GM19395 (cell line): ENCODE results near the gene RAP1GAP.

Source experiments
- ATAC-seq: cut with Tn5 transposase; IDR thresholded peaks from one replicate; pipeline ENCODE4 v1.9.1; 2021; ENCODE audit warnings: mild to moderate bottlenecking, moderate library complexity; ENCODE audit not compliant: unreplicated experiment

Gene RAP1GAP

DNA sequence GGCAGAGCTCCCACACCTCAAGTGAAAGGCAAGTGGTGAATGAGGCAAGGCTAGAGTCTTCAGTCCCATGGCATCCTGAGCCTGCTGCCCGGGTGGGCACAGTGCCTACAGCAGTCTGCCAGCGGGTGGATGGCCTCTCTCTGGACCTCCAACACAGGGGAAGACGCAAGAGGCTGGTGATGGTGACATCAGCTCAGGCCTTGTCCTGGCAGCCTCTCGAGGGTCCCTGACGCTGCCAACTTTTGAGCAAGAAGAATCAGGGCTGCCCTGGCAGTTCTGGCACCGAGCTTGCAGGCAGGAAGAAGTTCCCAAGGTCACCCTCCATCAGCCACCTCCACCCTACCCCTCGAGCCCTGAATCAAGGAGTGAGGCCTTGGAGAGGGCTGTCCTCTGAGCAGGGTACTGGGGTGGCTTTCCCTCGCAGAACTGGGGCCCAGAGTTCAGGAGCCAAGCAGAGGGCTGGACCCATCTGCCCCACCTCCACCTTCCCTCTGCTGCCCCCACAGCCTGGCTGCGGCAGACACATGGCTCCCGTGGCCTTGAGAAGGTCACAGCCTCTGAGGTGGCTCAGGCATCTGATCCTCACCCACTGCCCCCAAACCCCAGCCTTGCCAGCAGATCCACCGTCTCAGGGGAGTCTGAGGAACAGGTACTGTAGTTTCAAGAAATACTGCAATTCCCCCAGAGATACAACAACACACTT lies 5.8 kb downstream of the RAP1GAP start:
- no peak for ATAC-seq

DNA sequence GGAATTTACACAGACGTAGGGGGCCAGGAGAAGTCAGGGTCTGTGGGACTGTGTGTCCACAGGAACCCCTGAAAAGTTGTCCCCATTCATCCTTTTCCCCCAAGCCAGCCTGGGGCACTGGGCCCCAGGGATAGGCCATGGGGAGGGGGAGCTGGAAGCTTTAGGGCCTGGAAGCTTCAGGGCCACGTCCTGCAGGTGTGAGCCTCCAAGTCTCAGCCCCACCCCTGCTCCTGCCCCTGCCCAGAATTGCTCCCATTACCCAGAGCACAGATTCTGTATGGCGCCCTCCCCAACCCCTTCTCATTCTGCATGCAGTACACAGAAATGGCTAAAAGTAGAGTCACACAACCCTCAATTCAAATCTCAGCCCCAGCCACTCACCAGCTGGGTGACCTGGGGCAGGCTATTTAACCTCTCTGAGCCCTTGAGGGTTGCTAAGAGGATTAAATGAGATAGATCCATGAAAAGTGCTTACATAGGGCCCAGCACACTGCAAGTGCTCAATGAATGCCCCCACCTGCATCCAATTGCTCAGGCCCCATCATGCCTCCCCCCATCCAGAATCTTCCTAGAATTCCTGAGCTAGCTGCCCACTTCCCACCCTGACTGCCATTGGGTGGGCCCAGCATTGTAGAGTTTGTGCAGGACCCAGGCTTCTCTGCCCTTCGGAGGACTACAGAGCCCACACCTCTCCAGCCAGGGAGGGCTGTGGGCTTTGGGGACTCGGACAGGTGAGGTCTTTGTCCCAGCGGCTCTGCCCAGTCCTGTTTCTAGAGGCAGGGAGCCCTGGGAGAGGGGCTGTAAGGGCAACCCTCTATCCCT lies 6.5 kb downstream of the RAP1GAP start:
- no peak for ATAC-seq

DNA sequence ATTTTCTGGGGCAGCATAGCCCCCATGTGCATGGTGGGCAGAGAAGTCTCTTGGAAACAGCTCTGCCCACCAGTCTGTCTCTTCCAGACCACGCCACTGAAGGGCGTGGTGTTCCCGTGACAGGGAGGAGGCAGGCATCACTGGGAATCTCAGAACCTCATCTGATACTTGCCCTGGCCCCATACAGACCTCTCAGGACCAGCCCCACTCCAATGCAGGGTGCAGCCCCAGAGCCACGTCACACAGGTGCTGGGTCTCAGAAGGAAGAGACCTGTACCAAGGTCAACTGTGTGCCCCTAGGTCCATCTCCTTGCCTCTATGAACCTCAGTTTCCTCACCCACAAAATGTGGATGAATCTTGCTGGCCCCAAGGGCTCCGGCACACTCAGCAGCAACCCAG lies 7.3 kb downstream of the RAP1GAP start:
- ATAC-seq, result no peak

DNA sequence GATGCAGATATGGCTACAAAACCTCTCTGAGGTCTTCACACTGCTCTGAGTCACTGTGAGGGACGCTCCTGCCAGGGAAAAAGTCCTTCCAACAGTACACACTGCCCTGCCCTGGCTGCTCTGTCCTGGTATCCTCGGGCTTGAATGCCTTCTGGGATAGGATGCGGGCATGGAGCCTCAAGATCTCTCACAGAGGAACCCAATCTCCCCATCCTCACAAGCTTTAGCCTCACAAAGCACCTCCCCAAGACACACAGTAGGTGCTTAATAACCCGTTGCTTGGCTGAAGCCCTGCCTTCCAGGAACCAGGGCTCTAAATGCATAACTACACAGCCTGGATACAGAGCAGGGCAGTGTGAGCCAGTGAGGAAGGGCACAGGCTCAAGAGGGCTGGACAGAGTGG lies 9.2 kb downstream of the RAP1GAP start:
- no peak for ATAC-seq

DNA sequence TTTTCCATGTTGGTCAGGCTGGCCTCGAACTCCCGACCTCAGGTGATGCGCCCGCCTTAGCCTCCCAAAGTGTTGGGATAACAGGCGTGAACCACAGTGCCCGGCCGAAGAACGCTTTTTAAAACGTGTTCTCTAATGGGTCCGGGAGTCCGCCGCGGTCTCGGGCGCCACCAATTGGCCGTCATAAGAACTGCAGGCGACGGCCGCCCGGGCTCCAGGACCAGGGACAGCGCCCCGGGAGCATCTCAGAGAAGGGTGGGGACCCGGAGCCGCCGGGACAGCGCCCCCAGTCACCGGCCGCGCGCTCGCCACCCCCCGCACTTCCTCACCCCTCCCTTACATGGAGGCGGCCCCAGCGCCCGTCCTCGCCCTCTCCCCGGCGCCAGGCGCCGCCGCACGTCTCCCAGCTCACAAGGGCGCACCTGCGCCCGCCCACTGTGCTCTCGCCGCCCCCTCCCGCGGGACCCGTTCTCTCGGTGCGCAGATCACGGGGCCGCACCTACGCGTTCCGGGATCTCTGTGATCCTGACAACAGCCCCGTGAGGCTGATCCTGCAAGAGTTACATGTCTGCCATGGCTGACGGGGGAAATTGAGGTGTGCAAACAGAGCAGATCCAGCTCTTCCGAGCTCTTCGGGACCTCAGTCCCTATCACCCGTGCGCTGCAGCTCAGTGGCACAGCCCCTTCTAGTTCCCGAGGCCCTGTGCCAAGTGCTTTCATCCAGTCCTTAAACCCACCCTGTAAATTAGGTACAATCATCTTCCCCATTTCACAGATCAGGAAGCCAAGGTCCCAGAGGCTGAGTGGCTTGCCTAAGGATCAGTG lies 9.8 kb downstream of the RAP1GAP start:
- ATAC-seq, result no peak

DNA sequence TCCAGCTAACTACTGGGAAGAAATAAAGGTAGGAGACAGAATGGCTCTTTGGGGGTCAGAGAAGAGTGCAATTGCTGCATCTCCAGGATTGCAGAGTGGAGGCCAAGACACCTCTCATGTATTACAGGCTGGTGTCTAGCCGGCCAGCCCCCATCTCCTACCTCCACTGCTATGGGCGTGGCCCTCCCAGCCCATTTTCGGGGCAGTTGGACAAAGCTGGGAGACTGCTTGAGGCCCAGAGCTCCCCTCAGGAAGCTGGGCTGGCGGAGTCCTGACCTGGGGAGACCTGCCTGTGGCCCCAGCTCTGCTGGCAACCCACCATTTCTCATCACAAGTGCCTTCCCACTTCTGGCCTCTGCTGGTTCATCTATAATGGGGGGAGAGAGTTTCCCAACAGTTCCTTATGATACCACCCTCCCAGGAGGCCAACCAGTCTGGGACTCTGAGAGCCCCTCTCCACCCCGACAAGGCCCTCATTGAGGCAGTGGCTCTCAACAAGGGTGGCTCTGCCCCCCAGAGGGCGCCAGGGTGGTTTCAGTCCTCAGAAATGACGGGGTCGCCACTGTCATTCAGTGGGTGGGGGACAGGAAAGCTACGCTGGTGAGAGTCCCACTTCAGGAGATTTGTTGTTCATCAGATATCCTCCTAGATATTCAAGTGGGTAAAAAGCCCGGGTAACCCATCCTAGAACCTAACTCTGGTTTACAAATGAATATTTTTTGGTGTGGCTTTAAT lies 11.5 kb downstream of the RAP1GAP start:
- no peak for ATAC-seq

DNA sequence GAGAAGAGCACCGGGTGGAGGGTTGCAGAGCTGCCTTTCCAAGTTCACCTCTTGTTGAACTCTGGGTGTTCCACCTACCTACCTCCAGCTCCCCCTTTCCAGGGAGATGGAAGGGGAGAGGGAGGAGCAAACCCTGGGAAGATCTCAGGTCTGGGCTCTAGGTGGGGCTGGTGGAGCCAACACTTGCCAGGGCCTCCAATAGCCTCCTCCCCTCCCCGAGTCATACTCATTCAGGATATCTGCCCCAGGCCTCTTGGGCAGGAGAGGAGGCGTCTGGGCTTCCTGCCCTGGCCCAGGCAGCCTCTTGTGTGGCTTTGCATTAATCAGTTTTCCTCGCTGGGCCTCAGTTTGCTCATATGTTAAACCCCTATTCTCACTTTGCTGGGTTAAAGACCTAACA lies 13.4 kb downstream of the RAP1GAP start:
- no peak for ATAC-seq

DNA sequence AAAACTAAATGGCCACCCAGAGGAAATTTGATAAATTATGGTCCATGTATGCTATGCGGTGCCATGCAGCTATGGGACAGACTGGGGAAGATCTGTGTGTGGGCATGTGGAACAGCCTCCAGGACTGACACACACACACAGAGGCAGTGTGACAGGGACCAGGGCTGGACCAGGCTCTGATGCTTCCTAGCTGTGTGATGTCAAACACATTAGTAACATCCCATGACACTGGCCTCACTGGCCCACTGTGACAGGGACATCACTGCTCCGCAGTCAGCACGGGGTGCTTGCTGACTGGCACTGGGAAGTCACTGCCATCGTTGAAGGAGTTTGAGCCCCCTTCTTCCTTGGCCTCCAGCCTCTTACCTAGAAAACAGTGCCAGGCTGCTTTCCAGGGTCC lies 13.9 kb downstream of the RAP1GAP start:
- ATAC-seq, result no peak

DNA sequence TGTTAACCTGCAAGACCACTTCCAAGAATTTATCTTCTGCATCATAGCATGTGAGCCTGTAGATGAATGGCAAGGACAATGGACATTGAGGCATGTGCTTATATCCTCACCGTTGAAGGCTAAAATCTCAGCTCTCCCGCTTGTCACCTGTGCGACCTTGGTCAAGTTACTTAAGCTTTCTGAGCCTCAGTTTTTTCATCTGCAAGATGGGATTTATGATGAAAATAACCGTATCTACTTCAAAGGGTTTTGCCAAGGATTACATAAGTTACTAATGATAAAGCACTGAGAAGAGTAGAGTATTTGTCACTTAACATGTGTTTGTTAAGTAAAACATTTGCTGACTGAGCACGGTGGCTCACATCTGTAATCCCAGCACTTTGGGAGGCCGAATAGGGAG lies 14.9 kb downstream of the RAP1GAP start:
- no peak for ATAC-seq

DNA sequence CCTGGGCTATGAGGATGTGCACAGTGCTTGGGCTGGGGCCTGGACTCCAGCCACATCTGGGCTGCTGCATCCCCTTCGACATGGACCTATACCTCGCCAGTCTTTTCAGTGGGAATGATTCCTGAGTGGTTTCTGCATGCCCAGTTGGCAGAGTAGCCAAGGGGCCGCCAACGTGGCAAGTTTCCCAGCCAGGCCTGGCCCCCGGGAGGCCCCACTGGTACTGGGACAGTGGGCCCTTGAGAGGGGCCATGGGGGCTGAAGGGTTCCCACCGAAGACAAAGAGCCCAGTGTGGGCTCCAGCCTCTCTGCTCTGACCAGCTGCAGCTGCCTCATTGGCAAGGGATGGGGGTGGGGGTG lies 15.4 kb downstream of the RAP1GAP start:
- ATAC-seq, result no peak

DNA sequence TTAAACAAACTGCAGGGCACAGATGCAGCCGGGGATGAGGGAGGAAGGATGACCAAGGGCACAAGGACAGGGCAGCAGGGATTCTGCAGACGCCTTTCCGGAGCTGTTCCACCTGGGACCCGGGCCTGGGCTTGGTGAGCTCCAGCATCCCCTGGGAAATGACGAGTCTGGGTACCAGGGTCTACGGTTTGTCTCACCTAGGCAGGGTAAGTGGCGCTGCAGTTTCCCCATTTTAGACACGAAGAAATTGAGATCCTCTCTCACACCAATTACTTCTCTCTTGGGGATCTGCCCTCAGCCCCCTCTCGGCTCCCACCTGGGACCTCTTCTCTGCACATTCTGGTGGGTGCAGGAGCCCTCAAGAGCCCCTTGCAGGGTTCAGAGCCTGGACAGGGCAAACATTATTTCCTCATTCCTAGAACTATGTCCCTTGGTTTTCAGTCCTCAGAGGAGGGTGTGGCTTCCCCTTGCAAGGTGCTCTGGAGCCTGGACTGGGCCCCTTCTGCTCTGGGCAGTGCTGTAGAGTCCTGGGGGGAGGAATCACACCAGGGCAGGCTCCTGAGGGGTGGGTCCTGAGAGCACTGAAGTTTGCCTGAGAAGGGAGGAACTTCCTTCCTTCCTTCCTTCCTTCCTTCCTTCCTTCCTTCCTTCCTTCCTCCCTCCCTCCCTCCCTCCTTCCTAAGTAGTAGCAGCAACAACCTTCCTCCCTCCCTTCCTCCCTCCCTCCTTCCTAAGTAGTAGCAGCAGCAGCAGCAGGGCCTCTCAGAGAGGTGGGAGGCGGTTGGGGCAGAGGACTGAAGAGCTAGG lies 16.0 kb downstream of the RAP1GAP start:
- ATAC-seq, result no peak

DNA sequence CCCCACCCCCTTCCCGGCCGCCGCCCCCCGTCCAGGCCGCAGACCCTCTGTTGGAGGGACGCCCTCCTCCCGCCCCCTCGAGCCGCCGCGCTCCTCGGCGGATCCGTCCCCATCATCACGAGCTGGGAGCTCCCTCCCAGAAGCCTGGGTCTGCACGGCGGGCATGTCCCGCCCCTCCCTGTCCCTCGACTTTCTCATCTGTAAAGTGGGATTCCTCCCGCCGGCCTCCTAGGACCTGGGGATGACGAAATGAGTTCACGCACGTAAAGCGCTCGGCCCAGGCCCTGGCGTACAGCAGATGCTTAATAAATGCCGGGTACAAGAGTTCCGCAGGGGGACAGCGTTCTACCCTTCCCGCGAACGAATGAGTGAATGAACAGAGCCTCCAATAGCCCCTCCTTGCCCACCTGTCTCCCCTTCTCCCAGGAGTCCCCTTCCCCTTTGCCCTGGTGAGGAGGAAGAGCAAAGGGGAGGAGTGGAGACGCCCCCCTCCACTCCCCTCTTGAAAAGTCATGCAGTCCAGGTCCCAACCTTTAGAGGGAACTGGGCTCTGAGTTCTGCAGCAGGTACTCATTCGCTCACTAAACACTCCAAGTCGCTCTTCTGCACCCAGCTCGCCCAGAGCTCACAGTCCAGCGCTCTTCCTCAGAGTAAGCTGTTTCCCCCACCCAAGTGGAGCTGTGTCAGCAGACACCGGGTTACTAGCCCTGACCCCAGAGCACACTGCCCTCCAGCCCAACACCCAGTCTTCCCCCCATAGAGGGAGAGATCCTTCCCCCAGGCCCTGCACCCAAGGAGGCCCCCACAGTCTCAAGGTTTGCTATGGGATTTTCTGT lies 16.8 kb downstream of the RAP1GAP start:
- ATAC-seq, result no peak

DNA sequence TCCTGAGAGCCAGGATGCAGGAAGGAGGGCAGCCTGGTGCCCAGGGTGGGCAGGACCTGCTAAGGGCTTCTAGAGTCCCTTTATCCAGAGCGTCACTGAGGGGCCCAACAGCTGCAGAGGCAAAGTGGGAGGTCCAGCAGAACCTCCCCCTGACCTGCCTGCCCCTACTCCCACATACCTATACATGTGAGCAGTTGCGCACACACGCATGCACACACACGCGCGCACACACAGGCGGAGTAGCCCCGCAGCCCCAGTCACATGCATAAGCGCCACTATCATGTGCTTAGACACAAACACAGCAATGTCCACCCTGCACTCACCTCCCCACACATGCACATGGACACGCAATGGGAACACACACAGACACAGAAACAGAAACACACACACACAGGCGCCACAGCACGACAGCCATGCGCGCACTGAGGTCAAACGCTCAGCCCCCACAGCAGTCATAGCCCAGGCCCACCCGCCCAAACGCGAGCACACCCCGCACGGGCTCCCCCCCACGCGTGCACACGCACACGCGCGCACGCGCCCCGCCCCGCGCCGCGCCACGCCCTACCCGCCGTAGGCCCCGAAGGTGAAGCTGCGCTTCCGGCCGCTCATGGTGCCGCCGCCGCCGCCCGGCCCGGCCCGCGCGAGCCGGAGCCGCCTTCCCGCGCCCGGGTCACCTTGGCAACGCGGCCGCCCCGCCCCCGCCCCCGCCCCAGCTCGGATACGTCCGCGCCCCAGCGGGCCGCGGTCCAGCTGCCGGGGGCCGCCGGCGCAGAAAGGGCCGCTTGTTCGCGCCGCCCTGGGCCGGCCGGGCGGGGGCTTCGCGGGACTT lies 17.7 kb downstream of the RAP1GAP start:
- no peak for ATAC-seq

DNA sequence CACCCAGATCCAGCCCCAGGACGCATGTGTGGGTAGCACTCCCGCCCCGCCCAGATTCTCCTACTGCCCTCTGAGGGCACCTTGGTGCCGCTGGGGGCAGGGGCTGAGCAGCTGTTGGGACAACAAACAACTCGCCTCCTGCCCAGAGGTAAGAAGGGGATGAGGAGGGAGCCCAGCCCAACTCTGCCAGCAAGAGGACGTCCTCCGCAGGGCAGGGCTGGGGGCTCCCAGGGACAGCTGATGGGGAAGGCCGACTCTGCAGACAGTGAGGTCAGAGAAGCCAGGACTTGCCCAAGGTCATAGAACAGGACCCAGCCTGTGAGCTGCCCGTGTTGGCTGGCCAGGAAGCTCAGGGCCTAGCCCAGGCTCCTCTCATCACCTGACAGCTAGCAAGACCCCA lies 18.8 kb downstream of the RAP1GAP start:
- no peak for ATAC-seq

DNA sequence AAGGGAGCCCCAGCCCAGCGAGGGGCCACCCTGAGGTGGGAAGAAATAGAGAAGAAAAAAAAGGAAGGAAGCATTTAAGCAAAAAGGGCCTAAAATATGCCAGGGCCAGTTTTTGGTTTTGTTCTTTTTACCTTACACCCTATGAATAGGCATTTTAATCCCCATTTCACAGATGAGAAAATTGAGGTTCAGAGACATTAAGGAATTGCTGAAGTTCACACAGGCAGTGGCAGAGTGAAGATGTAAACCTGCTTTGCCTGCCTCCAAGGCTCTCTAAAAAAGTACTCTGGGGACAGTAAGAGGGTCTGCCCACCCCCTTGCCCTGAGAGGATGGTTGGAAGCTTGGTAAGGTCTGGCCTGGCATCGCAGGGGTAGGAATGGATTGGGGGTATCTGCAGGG lies 19.8 kb downstream of the RAP1GAP start:
- ATAC-seq, result no peak

DNA sequence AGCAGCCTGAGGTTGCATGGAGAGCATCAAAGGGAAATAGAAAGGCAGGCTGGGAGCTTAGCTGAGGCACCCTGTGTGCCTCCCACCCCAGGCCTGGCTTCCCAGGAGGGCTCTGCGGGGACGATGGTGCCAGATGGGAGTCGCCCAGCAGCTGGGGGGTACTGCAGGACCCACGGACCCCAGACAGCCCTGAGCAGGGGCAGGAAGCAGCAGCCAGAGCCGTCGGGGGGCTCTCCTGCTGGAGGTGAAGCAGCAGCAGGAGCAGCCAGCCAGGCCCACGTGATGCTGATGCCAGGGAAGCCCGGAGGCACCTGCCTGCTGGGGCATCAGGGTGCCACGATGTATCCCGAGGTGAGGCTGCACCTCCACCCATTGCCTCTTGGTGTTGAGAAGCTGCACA lies 20.4 kb downstream of the RAP1GAP start:
- ATAC-seq, result no peak

DNA sequence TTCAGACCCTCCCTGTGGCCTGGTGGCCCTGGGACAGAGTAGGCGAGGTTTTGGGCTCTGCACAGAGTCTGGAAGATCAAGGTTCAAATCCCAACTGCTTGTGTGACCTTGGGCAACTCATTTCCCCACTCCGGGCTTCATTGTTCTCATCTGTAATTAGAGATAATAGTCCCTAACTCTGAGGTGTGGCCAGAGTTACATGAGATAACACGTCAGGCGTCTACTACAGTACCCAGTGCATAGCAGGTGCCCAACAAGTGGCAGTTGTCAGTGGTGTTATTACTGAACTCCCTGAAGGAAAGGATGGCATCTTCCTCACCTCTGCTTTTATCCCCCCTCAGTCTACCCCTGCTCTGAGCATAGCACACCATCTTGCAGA lies 20.8 kb downstream of the RAP1GAP start:
- no peak for ATAC-seq
